Activated naive CD4-positive, alpha-beta T cell treated with anti-CD3 and anti-CD28 coated beads, Interleukin-2, amount 50 U/mL, for 16 hours (primary cell): Measurements from ENCODE around the gene CEBPE.
A peak's percentile ranks its signal among the peaks of the same experiment; 100 is the strongest.

Experiments
- DNase-seq: peaks from one replicate; pipeline ENCODE4 v3.0.0-alpha.2; 2020

Gene CEBPE

DNA sequence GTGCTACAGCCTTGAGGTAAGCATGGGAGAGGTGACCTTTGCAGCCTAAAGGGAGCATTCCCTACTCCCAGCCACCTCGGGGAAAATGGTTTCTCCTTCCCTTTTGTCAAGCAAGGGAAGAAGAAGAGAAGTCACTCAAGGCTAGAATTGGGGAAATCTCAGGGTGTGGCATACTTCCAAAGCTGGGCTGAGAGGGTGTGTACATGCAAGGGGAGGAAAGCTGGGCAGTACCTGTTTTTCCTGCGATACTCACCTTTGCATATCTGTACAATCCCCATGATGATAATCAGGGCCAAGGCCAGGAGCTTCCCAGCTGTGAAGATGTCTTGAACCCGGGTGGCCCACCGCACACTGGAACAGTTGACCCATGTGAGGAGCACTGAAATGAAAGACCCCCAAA, 23.8 kb upstream of the CEBPE start:
- no peak for DNase-seq

DNA sequence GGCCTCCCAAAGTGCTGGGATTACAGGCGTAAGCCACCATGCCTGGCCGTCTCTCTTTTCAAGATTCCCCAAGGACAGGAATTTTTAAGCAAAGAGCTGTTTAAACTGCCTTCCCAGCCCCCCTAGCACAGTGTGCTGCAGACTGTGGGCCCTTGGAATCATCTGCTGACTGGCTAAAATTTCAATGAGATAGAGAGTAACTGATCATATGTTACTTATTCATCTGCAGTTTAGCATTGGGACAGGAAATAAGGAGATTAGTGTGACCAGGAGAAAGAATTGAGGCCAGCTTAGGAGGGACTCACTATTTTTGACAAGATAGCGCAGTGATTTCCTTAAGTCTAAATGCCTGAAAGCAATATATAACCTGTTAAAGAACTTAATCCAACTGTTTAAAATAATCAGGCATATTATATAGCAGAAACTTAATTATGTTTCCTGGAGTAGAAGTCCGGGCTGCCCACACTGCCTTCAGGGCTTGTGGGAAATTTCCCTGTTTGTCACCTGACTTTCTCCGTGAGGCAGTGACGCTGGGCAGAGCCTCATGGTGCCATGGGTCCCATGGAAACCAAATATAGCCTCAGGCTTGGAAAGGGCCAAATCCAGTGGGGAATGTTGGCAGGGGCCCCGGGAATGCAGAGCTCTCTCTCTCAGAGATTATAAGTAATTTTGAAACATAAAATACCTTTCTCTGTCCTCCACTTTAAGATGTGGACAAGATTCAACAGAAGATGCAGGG, 22.8 kb upstream of the CEBPE start:
- no peak for DNase-seq

DNA sequence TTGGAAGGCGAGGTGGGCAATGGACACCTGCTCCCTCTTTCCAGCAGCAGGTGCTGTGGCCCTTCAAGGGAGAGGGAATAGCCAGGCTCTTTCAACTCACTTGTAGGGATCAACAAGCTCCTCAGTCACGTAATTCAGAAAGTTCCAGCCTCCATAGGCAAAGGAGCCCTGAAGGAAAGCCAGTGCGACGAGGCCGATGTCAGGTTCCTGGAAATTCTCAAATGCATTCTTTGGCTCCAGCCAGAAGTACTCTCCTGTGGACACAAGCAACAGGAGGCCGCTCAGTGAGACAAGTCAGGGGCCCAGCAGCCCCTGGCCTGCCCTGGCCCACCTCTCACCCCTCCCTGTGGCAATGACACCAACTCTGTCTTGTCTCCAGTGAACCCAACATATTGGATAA, 21.3 kb upstream of the CEBPE start:
- DNase-seq: no peak

DNA sequence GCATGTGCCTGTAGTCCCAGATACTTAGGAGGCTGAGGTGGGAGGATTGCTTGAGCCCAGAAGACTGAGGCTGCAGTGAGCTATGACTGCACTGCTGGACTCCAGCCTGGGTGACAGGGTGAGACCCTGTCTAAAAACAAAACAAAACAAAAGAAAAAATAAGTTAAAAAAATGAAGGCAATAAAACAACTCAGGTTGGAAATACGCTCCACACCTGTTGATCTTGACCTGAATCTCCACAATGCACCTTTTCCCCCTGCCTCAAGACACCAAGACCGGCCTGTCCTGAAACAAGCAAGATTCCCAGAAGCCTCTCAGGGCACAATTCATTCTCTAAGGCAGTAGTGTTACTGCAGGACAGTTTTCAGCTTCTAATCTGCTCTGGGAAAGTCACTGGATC, 20.8 kb upstream of the CEBPE start:
- DNase-seq: no peak

DNA sequence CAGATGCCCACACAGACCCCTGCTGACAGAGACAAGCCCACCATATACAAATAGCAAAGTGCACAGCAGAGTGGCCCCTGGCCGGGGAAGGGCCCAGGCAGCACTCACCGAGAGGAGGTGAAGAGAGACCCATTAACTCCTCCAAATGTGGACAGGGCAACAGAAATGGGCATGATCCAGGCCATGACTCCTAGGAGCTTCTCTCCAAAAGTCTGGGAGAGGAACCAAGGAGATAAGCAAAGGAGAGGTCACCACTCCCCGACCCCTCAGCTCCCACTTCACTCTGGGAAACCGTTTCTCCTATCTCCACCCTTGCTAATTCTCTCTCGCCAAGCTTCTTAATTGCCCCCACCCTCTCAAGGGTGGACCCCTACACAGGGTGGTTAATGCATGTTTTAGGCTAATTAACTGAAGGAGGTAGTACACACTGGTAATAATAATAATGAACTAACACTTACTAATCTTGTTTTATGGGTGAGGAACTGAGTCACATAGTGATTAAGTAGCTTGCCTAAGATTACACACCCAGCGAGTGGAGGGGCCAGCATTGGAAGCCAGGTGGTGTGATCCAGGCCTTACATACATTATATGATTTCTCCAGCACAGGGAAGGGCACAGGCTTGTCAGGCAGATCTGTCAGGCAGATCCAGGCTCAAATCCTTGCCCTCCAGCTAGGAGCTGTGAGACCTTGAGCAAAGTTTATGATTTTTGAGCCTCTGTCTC, 18.9 kb upstream of the CEBPE start:
- no peak for DNase-seq

DNA sequence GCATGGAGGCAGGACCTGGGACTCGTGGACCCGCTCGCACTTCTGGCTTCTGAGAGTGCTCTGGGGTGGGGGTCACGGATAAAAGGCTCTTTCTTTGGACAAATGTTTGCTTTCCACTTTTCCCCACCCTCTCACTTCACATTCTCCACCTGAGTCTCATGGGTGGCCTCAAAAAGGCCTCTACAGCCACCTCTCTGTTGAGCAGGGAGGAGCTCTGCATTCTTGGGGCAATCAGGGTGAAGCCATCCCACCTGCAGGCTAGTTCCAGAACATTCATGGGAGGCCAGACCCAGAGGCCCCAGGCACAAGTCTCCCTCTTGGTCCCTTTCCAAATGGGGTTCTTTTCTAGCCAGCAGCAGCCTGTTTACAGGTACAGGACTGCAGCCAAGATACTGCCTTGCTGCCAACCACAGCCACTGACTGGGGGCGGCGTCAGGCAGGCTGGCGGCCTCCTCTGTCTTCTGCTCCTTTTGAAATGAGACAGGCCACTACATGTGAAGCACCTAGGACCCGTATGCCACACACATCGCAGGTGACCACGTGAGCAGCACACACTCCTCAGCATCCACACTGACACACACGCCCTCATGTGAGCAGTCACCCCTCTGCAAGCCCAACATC, 18.2 kb upstream of the CEBPE start:
- no peak for DNase-seq

DNA sequence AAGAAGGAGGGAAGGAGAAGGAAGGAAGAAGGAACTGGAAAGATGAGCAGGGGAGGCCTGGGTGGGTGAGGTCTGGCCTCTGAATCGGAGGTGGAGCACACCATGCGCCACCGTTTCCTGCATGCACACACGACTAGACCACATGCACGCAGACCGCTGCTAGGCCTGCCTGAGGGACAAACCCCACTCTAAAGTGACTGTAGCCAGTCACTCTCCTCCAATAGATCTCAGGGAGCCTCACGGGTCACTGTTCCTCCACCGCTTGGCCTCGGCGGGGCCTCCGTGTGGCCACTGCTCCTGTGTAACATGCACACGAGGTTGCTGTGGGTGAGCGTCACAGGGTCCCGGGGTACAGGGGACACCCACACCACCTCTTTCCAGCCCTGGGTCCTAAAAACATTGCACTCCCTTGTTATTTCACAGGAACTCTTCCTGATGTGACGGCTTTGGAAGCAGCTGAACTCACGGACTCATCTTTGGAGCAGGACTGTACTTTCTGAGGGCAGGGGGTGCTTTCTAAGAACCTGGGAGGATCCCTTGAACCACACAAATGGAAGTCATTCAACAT, 17.6 kb upstream of the CEBPE start:
- DNase-seq: no peak

DNA sequence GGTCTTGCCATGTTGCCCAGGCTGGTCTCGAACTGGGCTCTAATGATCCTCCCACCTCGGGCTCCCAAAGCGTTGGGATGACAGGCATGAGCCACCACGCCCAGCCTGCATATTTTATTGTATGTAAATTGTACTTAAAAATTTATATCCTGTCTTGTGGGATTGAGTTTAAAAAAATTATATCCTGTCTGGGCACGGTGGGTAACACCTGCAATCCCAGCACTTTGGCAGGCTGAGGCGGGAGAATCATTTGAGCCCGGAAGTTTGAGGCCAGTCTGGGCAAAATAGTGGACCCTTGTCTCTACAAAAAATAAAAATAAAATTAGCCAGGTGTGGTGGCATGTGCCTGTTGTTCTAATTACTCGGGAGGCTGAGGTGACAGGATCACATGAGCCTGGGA, 13.9 kb upstream of the CEBPE start:
- no peak for DNase-seq

DNA sequence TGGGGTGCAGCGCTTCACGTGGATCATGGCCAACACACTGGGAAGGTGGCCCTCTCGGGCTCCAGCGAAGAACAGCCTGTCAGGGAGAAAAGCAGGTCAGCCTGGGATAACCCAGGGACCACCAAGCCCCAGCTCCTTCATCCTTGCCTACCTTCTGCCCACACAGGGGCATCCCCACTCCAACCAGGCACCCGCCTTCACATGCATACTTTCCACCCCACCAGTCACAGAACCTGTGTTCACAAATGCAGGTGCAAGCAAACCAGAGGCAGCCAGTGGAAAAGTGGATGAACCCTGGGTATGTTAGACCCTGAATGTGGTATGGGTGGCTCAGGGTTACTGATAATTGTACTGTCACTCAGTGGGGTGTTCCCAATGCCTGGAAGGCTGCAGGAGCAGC, 12.4 kb upstream of the CEBPE start:
- DNase-seq: no peak

DNA sequence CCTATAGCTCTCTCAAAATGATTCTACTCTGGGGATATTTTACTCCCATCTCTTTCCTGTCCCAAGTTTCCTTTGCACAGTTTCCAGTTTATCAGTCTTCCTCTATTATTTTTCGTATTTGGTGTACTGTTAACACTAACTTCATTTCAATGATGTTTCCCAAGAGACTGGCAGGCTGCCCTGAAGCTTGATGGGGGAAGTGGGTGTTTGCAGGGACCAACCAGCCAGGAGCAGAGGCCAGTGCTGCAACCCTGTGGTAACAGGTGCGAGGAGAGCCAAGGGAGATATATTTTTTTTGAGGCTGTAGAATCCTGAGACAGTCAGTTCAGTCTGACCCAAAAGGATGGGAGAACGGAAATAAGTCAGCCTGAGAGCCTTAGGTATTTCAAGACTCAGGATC, 11.8 kb upstream of the CEBPE start:
- DNase-seq: no peak

DNA sequence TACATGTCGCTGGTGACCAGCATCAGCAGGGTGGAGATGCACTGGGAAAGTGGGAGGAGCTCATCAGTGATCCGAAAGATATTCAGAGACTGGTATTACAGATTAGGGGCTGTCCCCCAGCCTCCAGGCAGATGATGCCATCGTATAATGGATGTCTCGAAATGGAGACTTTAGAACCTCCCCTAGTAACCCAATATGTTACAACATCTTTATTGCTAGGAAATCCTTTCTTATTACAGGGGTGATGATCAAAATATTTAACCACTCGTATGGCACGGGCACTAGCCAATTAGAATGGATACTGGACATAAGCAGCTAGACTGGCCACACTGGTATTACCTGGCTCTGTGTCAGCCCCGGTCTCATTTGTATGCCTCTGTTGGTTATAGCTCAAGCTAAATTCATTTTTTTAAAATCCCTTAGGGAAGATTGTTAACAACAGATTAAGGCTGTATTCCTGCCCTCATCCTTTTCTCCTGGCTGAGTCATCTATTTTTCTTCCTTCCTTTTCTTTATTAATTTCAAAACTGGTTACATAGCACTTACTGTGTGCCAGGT, 10.8 kb upstream of the CEBPE start:
- no peak for DNase-seq

DNA sequence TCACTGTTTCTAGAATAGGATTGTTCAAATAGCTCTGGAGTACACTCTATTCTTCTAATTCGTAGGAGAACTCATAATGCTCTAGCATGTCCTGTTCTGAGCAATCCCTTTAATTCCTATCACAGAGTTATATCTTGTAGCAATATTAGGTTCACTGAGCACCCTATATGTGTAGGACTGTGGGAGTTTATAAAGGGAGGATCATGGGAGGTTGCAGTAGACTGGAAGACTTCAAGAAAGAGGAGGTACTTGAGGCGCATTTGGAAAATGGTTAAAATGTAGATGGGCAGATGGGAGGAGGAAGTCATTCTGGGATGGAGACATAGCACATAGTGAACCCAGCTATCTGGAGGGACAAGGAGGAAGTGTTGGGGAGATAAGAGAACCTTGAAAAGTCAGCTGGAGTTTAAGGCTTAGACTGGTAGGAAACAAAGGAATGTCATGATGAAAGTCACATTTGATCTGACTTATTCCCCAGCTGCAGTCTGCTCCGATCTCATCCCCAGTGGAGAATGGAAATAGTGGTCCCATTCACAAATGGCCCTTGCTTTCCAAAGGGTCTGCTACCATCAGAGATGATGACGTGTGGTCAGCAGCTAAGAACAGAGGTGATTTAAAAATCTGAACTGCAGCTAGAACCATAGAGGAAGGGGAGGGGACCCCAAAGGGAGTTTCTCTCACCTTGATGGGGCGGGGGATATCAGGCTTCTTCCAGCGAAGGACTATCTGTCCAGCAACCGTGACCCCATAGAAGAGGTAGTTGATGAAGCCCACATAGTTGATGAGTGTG, 10.1 kb upstream of the CEBPE start:
- no peak for DNase-seq

DNA sequence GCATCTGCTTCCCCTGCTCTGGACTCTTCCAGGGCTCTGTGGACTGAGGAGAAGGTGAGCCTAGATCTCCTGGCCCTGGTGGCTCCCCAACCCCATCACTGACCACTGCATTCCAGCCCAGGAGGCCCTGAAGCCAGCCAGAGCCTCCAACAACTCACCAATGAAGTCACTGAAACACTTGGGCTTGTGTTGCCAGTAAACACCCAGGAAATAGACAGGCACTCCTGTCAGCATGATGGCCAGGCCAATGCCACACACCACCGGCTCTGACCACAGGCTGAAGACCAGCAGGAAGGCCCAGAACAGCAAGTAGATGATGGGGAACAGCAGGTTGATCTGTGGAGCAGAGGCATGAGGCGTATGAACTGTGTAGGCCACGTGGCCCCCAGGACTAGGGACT, 8.8 kb upstream of the CEBPE start:
- DNase-seq: no peak

DNA sequence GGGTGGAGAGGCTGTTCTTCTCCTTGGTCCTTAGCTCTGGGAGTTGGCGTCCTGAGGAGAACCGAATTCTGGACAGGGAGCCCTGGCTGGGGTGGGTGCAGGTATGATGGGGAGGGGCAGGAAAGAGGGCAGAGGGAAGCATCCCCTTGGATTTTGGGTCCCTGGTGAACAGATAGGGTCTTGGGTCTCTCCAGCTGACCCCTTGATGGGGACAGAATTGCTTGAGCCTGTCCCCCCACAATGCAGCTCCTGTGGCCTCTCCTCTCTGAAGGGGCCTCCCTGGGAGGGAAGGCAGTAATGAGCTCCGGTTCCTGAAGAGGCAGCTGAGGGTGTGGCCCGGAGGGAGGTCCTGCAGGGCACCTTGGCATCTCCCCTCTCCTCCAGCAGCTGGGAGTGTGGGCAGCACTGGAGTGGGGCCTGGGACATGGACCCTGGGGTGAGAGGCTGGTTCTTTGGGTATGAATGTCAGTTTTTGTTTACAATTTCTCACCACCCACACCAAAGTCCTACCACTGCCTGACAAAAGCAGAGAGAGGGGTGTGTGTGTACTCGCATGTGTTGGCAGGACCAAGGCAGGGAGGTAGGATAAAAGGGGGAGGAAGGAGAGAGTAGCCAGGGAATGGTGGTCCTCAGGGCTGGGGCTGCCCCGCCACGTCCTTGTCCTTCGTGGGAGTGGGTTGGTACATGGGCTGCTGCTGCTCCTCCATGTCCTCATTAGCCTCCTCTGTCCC, 7.7 kb upstream of the CEBPE start:
- DNase-seq: no peak

DNA sequence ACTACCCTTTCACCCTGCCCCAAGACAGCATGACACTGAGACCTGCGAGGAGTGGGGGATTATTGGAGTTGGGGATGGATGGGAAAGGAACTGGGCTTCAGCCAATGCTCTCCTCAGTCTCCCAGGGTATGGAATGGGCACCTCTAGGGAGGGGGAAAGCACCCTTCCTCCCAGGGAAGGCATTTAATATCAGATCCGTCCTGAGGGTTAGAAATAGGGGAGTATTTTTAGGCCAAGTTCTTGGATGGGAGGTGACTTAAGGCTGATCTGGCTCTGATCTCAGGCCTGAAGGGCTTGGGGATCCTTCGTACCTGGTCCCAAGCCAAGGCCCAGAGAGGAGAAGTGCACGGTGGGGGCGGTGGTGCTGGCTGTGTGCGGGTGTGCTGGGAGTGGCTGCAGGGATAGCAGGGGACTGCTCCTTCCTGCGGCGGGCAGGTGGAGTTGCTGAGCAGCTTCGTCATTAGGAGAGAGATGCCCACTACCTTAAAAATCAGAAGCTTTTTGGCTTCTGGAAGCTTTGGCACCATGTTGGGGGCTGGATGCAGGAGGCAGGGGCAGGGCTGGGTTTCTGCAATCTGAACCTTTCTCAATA, 7.0 kb upstream of the CEBPE start:
- DNase-seq: no peak

DNA sequence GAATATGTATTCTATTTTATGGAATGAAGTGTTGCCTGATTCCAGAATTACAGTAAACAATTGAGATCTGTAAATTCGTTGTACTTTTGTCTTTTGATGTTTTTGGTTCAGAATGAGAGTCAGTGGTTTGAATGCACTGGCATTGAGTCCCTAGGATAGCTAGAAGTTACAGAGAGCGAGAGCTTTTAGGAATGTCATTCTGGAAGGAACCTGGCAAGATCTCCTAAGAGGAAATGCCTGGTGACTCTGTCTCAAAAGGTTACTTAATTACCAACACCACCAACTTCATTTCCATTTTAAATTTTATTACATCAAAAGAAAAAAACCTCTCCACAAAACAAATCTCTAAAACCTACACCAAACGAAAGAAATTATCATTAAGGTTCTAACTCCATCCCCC, 6.0 kb upstream of the CEBPE start:
- DNase-seq: no peak

DNA sequence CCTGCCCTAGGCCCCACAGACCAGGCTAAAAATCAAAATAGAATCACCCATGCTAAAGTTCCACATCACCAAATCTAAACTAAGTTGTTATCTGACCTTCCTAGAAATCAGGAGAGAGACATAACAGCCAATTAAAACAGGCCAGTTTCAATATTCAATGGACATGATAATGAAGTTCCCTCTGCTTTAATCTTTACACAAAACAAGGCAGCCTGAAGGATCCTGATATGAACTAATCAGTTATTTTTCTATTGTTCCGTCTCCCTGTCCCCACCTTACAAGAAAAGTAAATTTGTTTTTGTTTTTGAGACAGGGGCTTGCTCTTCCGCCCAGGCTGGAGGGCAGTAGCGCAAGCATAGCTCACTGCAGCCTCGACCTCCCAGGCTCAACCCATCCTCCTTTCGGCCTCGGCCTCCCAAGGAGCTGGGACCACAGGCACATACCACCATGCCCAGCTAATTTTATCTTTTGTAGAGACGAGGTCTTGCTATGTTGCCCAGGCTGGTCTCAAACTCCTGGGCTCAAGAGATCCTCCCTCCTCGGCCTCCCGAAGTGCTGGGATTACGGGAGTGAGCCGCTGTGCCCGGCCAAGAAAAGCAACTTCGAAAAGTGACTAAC, 5.4 kb upstream of the CEBPE start:
- DNase-seq: no peak

DNA sequence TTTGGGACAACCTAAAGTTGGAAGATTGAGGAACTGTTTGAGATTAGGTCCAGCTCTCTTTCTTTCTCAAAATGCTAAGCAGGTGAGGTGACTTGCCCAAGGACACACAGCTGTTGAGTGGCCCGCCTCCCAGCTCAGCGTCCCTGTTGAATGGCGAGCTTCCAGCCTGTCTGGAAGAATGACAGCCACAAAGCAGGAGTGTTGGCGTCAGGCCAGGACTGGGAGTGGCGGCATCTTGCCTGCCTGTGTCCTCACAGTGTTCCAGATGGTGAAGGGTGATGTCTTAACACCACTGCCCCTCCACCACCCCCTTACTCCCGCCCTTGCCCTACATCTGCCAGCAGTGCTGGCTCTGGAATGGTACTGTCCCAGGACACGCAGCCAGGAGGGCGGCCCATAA, 4.4 kb upstream of the CEBPE start:
- no peak for DNase-seq

DNA sequence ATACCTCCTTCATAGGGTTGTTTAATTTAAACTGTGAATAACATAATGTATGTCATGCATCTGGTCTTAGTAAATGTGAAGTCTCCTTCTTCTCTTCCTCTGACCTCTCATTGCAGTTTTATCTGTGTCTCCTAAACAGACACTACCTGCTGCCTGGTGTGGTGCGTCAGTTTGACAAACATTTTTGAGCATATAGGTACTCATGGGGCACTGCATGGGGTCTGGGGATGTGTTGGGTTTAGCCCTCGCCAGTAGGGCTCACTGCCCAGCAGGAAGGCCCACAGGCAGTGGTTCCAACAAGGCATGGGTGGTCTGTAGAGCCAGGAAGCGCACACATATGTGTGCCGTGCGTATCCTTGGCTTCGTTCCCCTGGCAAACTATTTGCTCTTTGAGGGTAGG, 3.0 kb upstream of the CEBPE start:
- DNase-seq: no peak

DNA sequence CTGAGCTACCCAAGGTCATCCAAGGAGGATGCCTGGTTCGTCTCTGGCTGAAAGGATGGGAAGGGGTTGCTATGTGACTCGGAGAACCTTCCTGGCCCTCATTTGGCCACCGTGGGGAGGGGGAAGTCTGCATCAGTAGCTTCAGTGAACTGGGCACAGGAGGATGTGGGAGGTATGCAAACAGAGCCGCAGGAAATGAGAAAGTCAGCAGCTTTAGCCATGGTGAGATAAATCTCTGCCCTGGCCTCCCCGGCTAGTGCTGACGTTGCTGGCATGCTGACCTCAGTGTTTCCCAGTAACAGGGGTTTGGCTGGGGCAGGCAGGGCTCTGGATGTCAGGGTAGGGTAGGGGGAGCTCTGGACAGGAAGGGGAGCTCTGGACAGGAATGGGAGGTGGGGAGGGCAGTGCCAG, 2.3 kb upstream of the CEBPE start:
- no peak for DNase-seq

DNA sequence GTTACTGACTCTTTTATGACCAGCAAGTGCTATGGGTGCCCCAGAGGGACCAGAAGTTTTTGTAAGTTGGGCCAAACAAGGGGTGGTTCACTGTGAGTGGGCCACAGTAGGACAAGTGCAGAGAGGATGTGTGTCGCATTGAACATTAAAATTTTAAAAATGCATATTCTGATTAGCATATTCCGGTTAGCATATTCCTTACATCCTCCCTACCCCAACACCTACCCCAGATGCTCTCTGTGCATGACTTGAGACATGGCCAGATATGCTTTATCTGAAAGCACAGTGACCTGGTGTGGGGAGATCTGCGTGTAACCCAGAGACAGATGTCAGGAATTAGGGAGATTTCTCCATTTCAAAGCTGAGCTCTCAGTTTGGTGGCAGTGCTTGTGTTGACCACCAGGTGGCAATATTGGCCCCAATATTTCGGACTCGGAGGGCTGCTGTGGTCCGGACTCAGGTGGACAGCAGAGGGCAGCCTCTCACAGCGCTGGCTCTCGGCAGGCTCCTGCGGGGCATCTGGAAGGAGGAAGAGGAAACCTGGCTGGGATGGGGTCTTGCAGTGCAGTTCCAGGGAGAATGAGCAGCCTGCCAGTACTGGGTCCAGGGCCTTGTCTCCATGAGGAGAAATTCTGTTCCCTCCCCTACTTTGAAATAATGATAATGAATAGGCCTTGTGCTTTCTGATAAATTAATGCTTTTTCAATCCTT, 1.6 kb upstream of the CEBPE start:
- DNase-seq: peak; percentile 73
